ENCODE data around the gene LRRC75A. TPM values are rescaled to one million over a fixed set of nuclear protein-coding genes. Genes with fewer than 3 reads are reported as not detected.

The LRRC75A gene
- total RNA-seq, 1 experiment from 2014 or later: 10.1 TPM

DNA sequence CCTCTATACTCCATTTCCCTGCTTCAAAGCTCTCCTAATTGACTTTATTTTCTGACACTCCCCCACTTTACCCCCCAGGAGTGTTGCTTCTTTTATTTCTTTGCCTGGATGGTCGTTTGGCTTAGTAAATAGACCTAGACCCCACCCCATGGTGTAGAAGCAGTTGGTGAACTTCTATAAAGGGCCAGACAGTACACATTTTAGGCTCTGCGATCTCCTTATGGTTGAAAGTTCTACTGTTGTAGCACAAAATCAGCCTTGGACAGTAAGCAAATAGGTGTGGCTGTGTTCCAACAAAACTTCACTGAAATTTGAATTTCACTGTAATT is 45.1 kb upstream of the LRRC75A start:
- no peak overlapping the region for H3K27ac Mint-ChIP-seq
- H4K8ac ChIP-seq (replicated peaks; ENCODE audit: insufficient read length, low read depth, low read length): no peak overlapping the region
- H2BK5ac ChIP-seq (ENCODE audit: insufficient read length, low read length): no peak overlapping the region
- peak overlapping the region; percentile 37 for H3K4me2 ChIP-seq (ENCODE audit: insufficient read depth, insufficient read length, low read length)
- H3K18ac ChIP-seq (ENCODE audit: insufficient read length, low read depth, low read length): no peak overlapping the region
- TF ChIP-seq CTCF (conservative IDR thresholded peaks at IDR 0.05): no peak; the same call in 2 of the 3 replicates
- no peaks in the 10 kb centered on the region for H3K27me3 ChIP-seq (ENCODE audit: insufficient read depth, low read length)
- no peaks in the 10 kb centered on the region for H3K36me3 Mint-ChIP-seq (ENCODE audit: insufficient read depth in 1 of 3, low read depth in 3 of 3)
- H4K91ac ChIP-seq (ENCODE audit: insufficient read length, low read depth, low read length): no peak overlapping the region
- no peaks in the 10 kb centered on the region for H4K20me1 ChIP-seq (ENCODE audit: control insufficient read depth, insufficient read depth, insufficient read length)
- H2BK15ac ChIP-seq (ENCODE audit: low read depth, low read length): no peak overlapping the region
- H3T11ph ChIP-seq (ENCODE audit: low read length): no peak overlapping the region
- no peaks in the 10 kb centered on the region for H3K9me3 Mint-ChIP-seq
- no peak overlapping the region for H2AFZ ChIP-seq (ENCODE audit: low read length)
- no peaks in the 10 kb centered on the region for H3K23me2 ChIP-seq (ENCODE audit: insufficient read length, low read depth, low read length, poor library complexity, severe bottlenecking)
- no peak overlapping the region for H3K9ac ChIP-seq (ENCODE audit: extremely low read depth, insufficient read length, low read length)
- H3K56ac ChIP-seq (ENCODE audit: insufficient read length, low read depth, low read length): no peak overlapping the region
- H2BK20ac ChIP-seq (ENCODE audit: low read depth, low read length, poor library complexity, severe bottlenecking): no peak overlapping the region
- H2BK12ac ChIP-seq (ENCODE audit: insufficient read length, low read depth, low read length): no peak overlapping the region
- H3K4ac ChIP-seq (ENCODE audit: low read depth, low read length): no peak overlapping the region
- no peak overlapping the region for H2BK120ac ChIP-seq (ENCODE audit: low read depth, low read length, poor library complexity, severe bottlenecking)
- WGBS (ENCODE audit: extremely low coverage, insufficient read length, low lambda C conversion rate): no CpG with 5 or more reads among the region's 2 CpGs
- H3K4me1 Mint-ChIP-seq: peaks cover 6 to 11% of the 10 kb centered on the region in 2 experiments
- H2AK5ac ChIP-seq (ENCODE audit: insufficient read length, low read length): no peak overlapping the region
- peak overlapping the region in 1 of 2 experiments; percentile 97; a peak in 3 of 5 replicates for H3K4me3 Mint-ChIP-seq
- no peaks in the 10 kb centered on the region for H3K4me1 ChIP-seq (ENCODE audit: insufficient read depth, low read length)
- H3K9me3 ChIP-seq (ENCODE audit: control insufficient read depth, low read depth, low read length): no peaks in the 10 kb centered on the region
- no peak overlapping the region for H4K5ac ChIP-seq (ENCODE audit: insufficient read length, low read depth, low read length)
- no peak overlapping the region for H3K14ac ChIP-seq (ENCODE audit: insufficient read depth, low read length)
- H3K27me3 Mint-ChIP-seq (ENCODE audit: low read depth): peaks cover under 1% of the 10 kb centered on the region
- H3K27ac ChIP-seq (ENCODE audit: insufficient read length, low read depth, low read length): no peak overlapping the region
- no peaks in the 10 kb centered on the region for H3K79me1 ChIP-seq (ENCODE audit: insufficient read depth, low read depth, low read length, poor library complexity, severe bottlenecking)
- no peak overlapping the region for H3K23ac ChIP-seq (ENCODE audit: insufficient read length, low read depth, low read length)
- no peaks in the 10 kb centered on the region for H3K79me2 ChIP-seq (ENCODE audit: insufficient read depth, low read length)
- DNase-seq: no peak
